GM12872 (cell line): ENCODE measurements around the gene CTAG1B.

Source experiments
- TF ChIP-seq, protein P1 (sequence below): IDR thresholded peaks from 3 replicates; pipeline ENCODE4 v1.5.1; 2011; ENCODE audit warnings: low read depth, mild to moderate bottlenecking, low read length, moderate library complexity; ENCODE audit not compliant: insufficient read depth

The CTAG1B gene

DNA sequence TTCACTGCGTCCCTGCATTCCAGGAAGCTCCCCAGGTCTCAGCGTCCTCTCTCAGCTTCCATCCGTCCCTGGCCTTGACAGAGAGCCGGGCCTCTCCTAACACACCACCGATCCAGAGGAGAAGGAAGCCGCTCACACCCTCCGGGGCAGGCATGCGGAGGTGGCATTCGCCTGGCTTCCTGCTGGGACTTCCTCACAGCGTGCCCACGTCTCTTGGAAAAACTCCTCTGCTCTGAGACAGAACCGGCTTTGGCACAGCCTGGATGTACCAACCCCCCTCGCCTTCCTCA, 31.1 kb upstream of the CTAG1B start:
- TF ChIP-seq, protein P1, sequence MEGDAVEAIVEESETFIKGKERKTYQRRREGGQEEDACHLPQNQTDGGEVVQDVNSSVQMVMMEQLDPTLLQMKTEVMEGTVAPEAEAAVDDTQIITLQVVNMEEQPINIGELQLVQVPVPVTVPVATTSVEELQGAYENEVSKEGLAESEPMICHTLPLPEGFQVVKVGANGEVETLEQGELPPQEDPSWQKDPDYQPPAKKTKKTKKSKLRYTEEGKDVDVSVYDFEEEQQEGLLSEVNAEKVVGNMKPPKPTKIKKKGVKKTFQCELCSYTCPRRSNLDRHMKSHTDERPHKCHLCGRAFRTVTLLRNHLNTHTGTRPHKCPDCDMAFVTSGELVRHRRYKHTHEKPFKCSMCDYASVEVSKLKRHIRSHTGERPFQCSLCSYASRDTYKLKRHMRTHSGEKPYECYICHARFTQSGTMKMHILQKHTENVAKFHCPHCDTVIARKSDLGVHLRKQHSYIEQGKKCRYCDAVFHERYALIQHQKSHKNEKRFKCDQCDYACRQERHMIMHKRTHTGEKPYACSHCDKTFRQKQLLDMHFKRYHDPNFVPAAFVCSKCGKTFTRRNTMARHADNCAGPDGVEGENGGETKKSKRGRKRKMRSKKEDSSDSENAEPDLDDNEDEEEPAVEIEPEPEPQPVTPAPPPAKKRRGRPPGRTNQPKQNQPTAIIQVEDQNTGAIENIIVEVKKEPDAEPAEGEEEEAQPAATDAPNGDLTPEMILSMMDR, result no peak

DNA sequence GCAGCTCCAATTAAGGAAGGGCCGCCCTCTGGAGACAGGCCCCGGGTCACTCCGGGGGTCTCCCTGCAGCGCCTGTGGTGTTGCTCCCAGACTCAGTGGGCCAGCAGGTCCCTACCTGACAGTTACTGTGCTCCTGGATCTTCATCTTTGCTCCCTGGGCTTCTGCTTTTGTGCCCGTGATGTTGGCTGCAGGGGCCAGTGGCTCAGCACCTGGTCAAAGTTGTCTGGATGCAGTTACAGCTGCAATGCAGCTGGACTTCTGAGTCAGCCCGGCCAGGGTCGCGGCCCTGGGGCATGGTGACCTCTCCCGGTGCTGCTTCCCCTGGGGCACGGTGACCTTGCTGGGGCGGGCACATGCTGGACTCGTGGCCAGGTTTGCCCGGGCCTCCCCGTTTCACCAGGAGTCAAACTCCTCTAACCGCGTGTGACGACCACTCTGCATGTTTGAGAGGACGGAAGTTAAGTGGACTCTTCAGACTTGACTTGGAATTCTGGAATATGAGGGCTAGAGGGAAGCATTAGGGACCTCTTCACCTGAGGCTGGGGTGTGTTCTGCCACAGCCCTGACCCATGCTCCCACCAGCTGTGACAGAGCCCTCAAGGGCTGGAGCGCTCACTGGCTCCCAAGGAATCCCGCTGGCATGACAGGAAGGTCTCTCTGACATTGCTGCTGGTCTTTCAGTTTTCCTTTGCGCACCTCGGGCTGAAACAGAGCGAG, 30.6 kb upstream of the CTAG1B start:
- TF ChIP-seq, protein P1, result no peak

GRCh38 chrX:154648931-154649330, 29.8 kb upstream of the CTAG1B start:
- TF ChIP-seq, protein P1, result no peak

GRCh38 chrX:154607370-154607769, 11.7 kb downstream of the CTAG1B start:
- TF ChIP-seq, protein P1, result no peak

- TF ChIP-seq, protein P1, result no peak
Observed at GRCh38 chrX:154605566-154605965, 13.5 kb downstream of the CTAG1B start.

DNA sequence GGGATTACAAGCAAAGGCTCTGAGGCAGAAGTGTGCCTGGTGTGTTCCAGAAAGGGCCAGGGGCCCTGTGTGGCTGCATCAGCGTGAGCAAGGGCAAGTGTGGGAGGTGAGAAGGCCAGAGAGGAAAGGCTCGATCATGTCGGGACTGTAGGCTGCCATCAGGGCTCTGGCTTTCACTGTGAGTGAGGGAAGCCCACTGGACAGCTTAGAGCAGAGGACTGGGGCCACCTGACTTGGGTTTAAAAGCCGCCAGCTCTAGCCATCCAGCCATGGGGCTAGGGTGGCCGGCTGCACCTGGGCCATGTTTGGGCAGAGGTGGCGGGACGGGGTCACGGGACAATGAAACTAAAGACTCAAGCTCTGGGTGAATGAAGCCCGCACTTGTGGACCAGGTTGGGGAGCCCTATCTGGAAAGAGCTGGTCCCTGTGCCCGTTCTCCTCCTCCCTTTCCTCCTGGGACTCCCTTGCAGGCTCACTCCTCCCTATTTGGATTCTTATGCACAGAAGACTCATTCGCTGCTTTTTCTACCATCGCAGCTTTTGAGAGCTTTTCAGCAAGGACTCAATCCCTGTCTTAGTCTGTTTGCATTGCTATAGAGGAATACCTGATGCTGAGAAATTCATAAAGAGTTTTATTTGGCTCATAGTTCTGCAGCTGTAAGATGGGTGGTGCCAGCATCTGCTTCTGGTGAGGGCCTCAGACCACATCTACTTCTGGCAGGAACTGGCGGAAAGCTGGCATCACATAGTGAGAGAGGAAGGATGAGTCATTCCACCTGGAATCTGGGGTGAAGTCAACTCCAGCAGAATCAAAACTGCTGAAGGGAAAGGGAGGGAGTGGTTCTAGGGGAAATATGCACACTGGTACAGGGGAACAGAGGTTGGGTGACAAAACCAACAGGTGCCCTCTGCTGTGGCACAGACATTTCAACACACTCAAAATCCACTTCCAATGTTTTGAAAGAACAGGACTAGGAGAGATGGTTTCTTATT, 15.3 kb downstream of the CTAG1B start:
- TF ChIP-seq, protein P1, result no peak

- TF ChIP-seq, protein P1, result no peak
Observed at GRCh38 chrX:154602766-154603437, 16.2 kb downstream of the CTAG1B start.
